HG03460 (cell line): Measurements from ENCODE around the gene POLR2B.
"Not testable (repeated sequence)": the region's sequence is repeated elsewhere in the genome, so short reads cannot be mapped to it uniquely, and the experiment has no call there.

Experiments used
- ATAC-seq: cut with Tn5 transposase; IDR thresholded peaks from one replicate; pipeline ENCODE4 v1.9.1; 2021; ENCODE audit not compliant: unreplicated experiment

Gene POLR2B

GRCh38 chr4:56978750-56979303, at the start of gene POLR2B:
TSS of gene POLR2B (plus strand) at chr4:56978896. CDS start at chr4:56978986, 90 bp downstream.
- ATAC-seq: peak; percentile 53

- ATAC-seq: no peak
These were observed 48.1 kb upstream of the POLR2B start for GRCh38 chr4:56930638-56931037.

GRCh38 chr4:56931924-56932323, 46.8 kb upstream of the POLR2B start:
- ATAC-seq: no peak

- ATAC-seq: no peak
These were observed 41.4 kb upstream of the POLR2B start for GRCh38 chr4:56937262-56937661.

GRCh38 chr4:56939826-56940225, 38.9 kb upstream of the POLR2B start:
- not testable (repeated sequence) for ATAC-seq

GRCh38 chr4:56940403-56940802, 38.3 kb upstream of the POLR2B start:
- ATAC-seq: no peak

GRCh38 chr4:56940971-56941370, 37.7 kb upstream of the POLR2B start:
- no peak for ATAC-seq

GRCh38 chr4:56941403-56941802, 37.3 kb upstream of the POLR2B start:
- no peak for ATAC-seq

GRCh38 chr4:56953680-56954520, 24.8 kb upstream of the POLR2B start:
- no peak for ATAC-seq

GRCh38 chr4:56958111-56958517, 20.6 kb upstream of the POLR2B start:
- no peak for ATAC-seq

- no peak for ATAC-seq
These were observed 19.6 kb upstream of the POLR2B start for GRCh38 chr4:56959100-56959499.

- ATAC-seq: no peak
These were observed 17.6 kb upstream of the POLR2B start for GRCh38 chr4:56961107-56961500.

- ATAC-seq: no peak
These were observed 7.3 kb upstream of the POLR2B start for GRCh38 chr4:56971383-56971782.

GRCh38 chr4:56972389-56972788, 6.3 kb upstream of the POLR2B start:
- no peak for ATAC-seq

- ATAC-seq: no peak
These were observed 5.9 kb upstream of the POLR2B start for GRCh38 chr4:56972809-56973208.

- no peak for ATAC-seq
These were observed 5.4 kb upstream of the POLR2B start for GRCh38 chr4:56973336-56973735.

- ATAC-seq: no peak
These were observed 2.3 kb upstream of the POLR2B start for GRCh38 chr4:56976283-56976836.

- ATAC-seq: peak; percentile 24
These were observed 1.8 kb upstream of the POLR2B start for GRCh38 chr4:56976837-56977320.

GRCh38 chr4:56977321-56978012, 1.2 kb upstream of the POLR2B start, which contains the start of gene NOA1:
TSS of gene NOA1 (minus strand) at chr4:56977606. CDS start at chr4:56977585, 21 bp downstream.
- peak; percentile 85 for ATAC-seq

- no peak for ATAC-seq
These were observed 851 bp downstream of the POLR2B start for GRCh38 chr4:56979421-56980072.

- ATAC-seq: no peak
These were observed 3.1 kb downstream of the POLR2B start for GRCh38 chr4:56981795-56982201.
